H9 (cell line): Measurements from ENCODE around the gene ROPN1B. TPM values are rescaled to one million over a fixed set of nuclear protein-coding genes. Genes with fewer than 3 reads are reported as not detected.

Experiments
- DNase-seq: peaks from one replicate; pipeline ENCODE4 v3.0.0-alpha.2; 2017
- H2AFZ ChIP-seq: one replicate; pipeline ENCODE4 v1.6.1; 2013; ENCODE audit warnings: mild to moderate bottlenecking, low read length, control low read depth, moderate library complexity
- H2AK5ac ChIP-seq: 2 replicates; pipeline ENCODE4 v1.6.1; 2013; ENCODE audit warnings: low read length, control low read depth, mixed read lengths; ENCODE audit not compliant: insufficient read length
- H2BK120ac ChIP-seq: one replicate; pipeline ENCODE4 v1.6.1; 2013; ENCODE audit warnings: low read depth, mild to moderate bottlenecking, low read length, control low read depth, inconsistent platforms; ENCODE audit not compliant: poor library complexity, severe bottlenecking
- H2BK12ac ChIP-seq: 2 replicates; pipeline ENCODE4 v1.6.1; 2013; ENCODE audit warnings: low read length, control low read depth, mixed read lengths, low read depth; ENCODE audit not compliant: insufficient read length
- H2BK15ac ChIP-seq: 2 replicates; pipeline ENCODE4 v1.6.1; 2013; ENCODE audit warnings: low read depth, low read length, control low read depth
- H2BK20ac ChIP-seq: one replicate; pipeline ENCODE4 v1.6.1; 2013; ENCODE audit warnings: low read depth, mild to moderate bottlenecking, low read length, control low read depth, inconsistent platforms; ENCODE audit not compliant: poor library complexity, severe bottlenecking
- H2BK5ac ChIP-seq: 2 replicates; pipeline ENCODE4 v1.6.1; 2013; ENCODE audit warnings: low read length, control low read depth, mixed read lengths; ENCODE audit not compliant: insufficient read length
- H3K14ac ChIP-seq: 2 replicates; pipeline ENCODE4 v1.6.1; 2013; ENCODE audit warnings: low read length, control low read depth; ENCODE audit not compliant: insufficient read depth
- H3K18ac ChIP-seq: 2 replicates; pipeline ENCODE4 v1.6.1; 2013; ENCODE audit warnings: low read depth, mild to moderate bottlenecking, mixed read lengths, low read length, control low read depth; ENCODE audit not compliant: insufficient read length
- H3K23ac ChIP-seq: 2 replicates; pipeline ENCODE4 v1.6.1; 2013; ENCODE audit warnings: low read length, control low read depth, mixed read lengths, low read depth; ENCODE audit not compliant: insufficient read length
- H3K23me2 ChIP-seq: 2 replicates; pipeline ENCODE4 v1.6.1; 2013; ENCODE audit warnings: low read depth, mild to moderate bottlenecking, mixed read lengths, low read length, control low read depth; ENCODE audit not compliant: insufficient read length, poor library complexity, severe bottlenecking
- H3K27ac ChIP-seq: 2 replicates; pipeline ENCODE4 v1.5.1; 2013; ENCODE audit warnings: low read length, control low read depth, mixed read lengths, low read depth; ENCODE audit not compliant: insufficient read length
- H3K27me3 ChIP-seq: 2 replicates; pipeline ENCODE4 v1.6.1; 2013; ENCODE audit warnings: low read length, control low read depth, inconsistent platforms; ENCODE audit not compliant: insufficient read depth
- H3K4ac ChIP-seq: 2 replicates; pipeline ENCODE4 v1.6.1; 2013; ENCODE audit warnings: low read depth, mild to moderate bottlenecking, control low read depth, inconsistent platforms, low read length, moderate library complexity
- H3K4me1 ChIP-seq: 2 replicates; pipeline ENCODE4 v1.6.1; 2013; ENCODE audit warnings: low read length, control low read depth, inconsistent platforms; ENCODE audit not compliant: insufficient read depth
- H3K4me2 ChIP-seq: 2 replicates; pipeline ENCODE4 v1.6.1; 2013; ENCODE audit warnings: low read length, control low read depth, mixed read lengths; ENCODE audit not compliant: insufficient read length, insufficient read depth
- H3K56ac ChIP-seq: 2 replicates; pipeline ENCODE4 v1.6.1; 2013; ENCODE audit warnings: low read depth, mild to moderate bottlenecking, mixed read lengths, low read length, control low read depth; ENCODE audit not compliant: insufficient read length
- H3K79me1 ChIP-seq: 2 replicates; pipeline ENCODE4 v1.6.1; 2013; ENCODE audit warnings: low read depth, mild to moderate bottlenecking, moderate library complexity, low read length, control low read depth, inconsistent platforms; ENCODE audit not compliant: insufficient read depth, poor library complexity, severe bottlenecking
- H3K79me2 ChIP-seq: 2 replicates; pipeline ENCODE4 v1.6.1; 2013; ENCODE audit warnings: low read length, control low read depth, inconsistent platforms; ENCODE audit not compliant: insufficient read depth
- H3K9ac ChIP-seq: 2 replicates; pipeline ENCODE4 v1.6.1; 2013; ENCODE audit warnings: low read length, control low read depth, mixed read lengths; ENCODE audit not compliant: insufficient read length; ENCODE audit errors: extremely low read depth
- H3K9me3 ChIP-seq: one replicate; pipeline ENCODE4 v1.6.1; 2013; ENCODE audit warnings: low read depth, low read length, inconsistent platforms; ENCODE audit not compliant: control insufficient read depth
- H3T11ph ChIP-seq: one replicate; pipeline ENCODE4 v1.6.1; 2013; ENCODE audit warnings: mild to moderate bottlenecking, low read length, control low read depth, inconsistent platforms
- H4K20me1 ChIP-seq: one replicate; pipeline ENCODE4 v1.6.1; 2013; ENCODE audit not compliant: control insufficient read depth, insufficient read length, insufficient read depth
- H4K5ac ChIP-seq: 2 replicates; pipeline ENCODE4 v1.6.1; 2013; ENCODE audit warnings: low read depth, mild to moderate bottlenecking, mixed read lengths, low read length, control low read depth; ENCODE audit not compliant: insufficient read length
- H4K8ac ChIP-seq: replicated peaks from 2 replicates; pipeline ENCODE4 v1.6.1; 2013; ENCODE audit warnings: low read length, control low read depth, mixed read lengths, low read depth; ENCODE audit not compliant: insufficient read length
- H4K91ac ChIP-seq: 2 replicates; pipeline ENCODE4 v1.6.1; 2013; ENCODE audit warnings: low read depth, mild to moderate bottlenecking, moderate library complexity, mixed read lengths, low read length, control low read depth; ENCODE audit not compliant: insufficient read length
- H3K27ac Mint-ChIP-seq, 3 experiments: 2 replicates in 2 of 3; 3 replicates in 1 of 3; pipeline ENCODE4 v1.8.0; 2020 to 2021; ENCODE audit warnings: mixed read lengths in 3 of 3, mild to moderate bottlenecking in 1 of 3, moderate library complexity in 1 of 3
- H3K27me3 Mint-ChIP-seq: 2 replicates; pipeline ENCODE4 v1.8.0; 2021; ENCODE audit warnings: low read depth, mild to moderate bottlenecking, moderate library complexity, mixed read lengths
- H3K36me3 Mint-ChIP-seq, 3 experiments: 2 replicates in 2 of 3; 3 replicates in 1 of 3; pipeline ENCODE4 v1.8.0; 2020 to 2021; ENCODE audit warnings: low read depth in 3 of 3, mixed read lengths in 3 of 3; ENCODE audit not compliant: insufficient read depth in 1 of 3
- H3K4me1 Mint-ChIP-seq, 2 experiments: 2 replicates each; pipeline ENCODE4 v1.8.0; 2020; ENCODE audit warnings: mixed read lengths in 2 of 2
- H3K4me3 Mint-ChIP-seq, 2 experiments: 2 replicates in 1 of 2; 3 replicates in 1 of 2; pipeline ENCODE4 v1.8.0; 2020 to 2021; ENCODE audit warnings: mild to moderate bottlenecking in 2 of 2, mixed read lengths in 2 of 2, moderate library complexity in 1 of 2
- H3K9me3 Mint-ChIP-seq, 2 experiments: 2 replicates in 1 of 2; 3 replicates in 1 of 2; pipeline ENCODE4 v1.8.0; 2020; ENCODE audit warnings: mild to moderate bottlenecking in 2 of 2, mixed read lengths in 2 of 2, moderate library complexity in 1 of 2
- WGBS: extraction: QIAGEN DNeasy Blood & Tissue Kit; methylation state at CpG from one replicate; pipeline ENCODE4 v1.1.7; 2013; ENCODE audit warnings: missing lambda C conversion rate, low lambda C conversion rate, mixed read lengths; ENCODE audit not compliant: insufficient read length; ENCODE audit errors: extremely low coverage; 5-methylcytosine and 5-hydroxymethylcytosine counted together
- total RNA-seq: library from RNA; stranded (reverse); gene quantifications from 2 replicates; pipeline ENCODE4 v1.2.1, GENCODE V29; 2021
- TF ChIP-seq, protein P1 (sequence below): fragments of 200-600 bp; sonication (generic); conservative IDR thresholded peaks from 3 replicates; pipeline ENCODE4 v1.8.0; 2021; ENCODE audit warnings: antibody characterized with exemption, mild to moderate bottlenecking

Gene ROPN1B
- total RNA-seq, 1 experiment from 2014 or later, result not detected

DNA sequence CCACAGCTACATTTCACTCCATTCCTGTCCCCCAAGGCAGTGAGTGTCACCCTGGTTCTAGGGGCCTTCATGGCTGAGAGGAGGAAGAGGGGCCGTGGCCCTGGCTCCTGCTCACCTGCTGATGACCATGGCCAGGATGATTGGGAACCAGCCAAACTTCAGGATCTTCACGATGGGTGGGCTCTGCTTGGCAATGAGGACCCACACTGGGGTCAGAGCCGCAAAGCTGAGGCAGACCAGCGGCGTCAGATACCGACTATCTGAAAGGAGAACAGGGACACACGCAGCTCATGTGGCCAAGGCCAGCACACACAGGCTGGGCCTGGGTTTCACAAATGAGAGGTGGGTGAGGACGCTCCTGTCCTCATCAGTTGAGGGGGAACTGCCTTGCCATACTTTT is 47.6 kb downstream of the ROPN1B start:
- Histone ChIP-seq H2BK120ac (no peak overlapping the region), H3K4me2 (no peak overlapping the region), H3K9ac (no peak overlapping the region), H2BK12ac (no peak overlapping the region), H2BK15ac (no peak overlapping the region), H3K9me3 (no peaks in the 10 kb centered on the region), H2AK5ac (no peak overlapping the region), H3K4me1 (no peaks in the 10 kb centered on the region; the same call in 1 of the 2 replicates), H4K8ac (no peak overlapping the region), H3K56ac (no peak overlapping the region), H4K20me1 (no peaks in the 10 kb centered on the region), H3K14ac (no peak overlapping the region), H3K27ac (no peak overlapping the region), H3K79me2 (no peaks in the 10 kb centered on the region), H3K23ac (no peak overlapping the region), H4K5ac (no peak overlapping the region), H3K4ac (no peak overlapping the region), H3K79me1 (no peaks in the 10 kb centered on the region), H2AFZ (no peak overlapping the region), H4K91ac (no peak overlapping the region), H3K27me3 (no peaks in the 10 kb centered on the region), H3K23me2 (no peaks in the 10 kb centered on the region), H3T11ph (no peak overlapping the region), H2BK20ac (no peak overlapping the region), H2BK5ac (no peak overlapping the region), H3K18ac (no peak overlapping the region)
- TF ChIP-seq, protein P1, sequence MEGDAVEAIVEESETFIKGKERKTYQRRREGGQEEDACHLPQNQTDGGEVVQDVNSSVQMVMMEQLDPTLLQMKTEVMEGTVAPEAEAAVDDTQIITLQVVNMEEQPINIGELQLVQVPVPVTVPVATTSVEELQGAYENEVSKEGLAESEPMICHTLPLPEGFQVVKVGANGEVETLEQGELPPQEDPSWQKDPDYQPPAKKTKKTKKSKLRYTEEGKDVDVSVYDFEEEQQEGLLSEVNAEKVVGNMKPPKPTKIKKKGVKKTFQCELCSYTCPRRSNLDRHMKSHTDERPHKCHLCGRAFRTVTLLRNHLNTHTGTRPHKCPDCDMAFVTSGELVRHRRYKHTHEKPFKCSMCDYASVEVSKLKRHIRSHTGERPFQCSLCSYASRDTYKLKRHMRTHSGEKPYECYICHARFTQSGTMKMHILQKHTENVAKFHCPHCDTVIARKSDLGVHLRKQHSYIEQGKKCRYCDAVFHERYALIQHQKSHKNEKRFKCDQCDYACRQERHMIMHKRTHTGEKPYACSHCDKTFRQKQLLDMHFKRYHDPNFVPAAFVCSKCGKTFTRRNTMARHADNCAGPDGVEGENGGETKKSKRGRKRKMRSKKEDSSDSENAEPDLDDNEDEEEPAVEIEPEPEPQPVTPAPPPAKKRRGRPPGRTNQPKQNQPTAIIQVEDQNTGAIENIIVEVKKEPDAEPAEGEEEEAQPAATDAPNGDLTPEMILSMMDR, result no peak
- H3K27ac Mint-ChIP-seq, result peak overlapping the region in 1 of 3 experiments; percentile 11; a peak in 1 of 7 replicates
- no peaks in the 10 kb centered on the region for H3K9me3 Mint-ChIP-seq
- no CpG with 5 or more reads among the region's 8 CpGs for WGBS
- H3K27me3 Mint-ChIP-seq, result no peaks in the 10 kb centered on the region; the same call in 1 of the 2 replicates
- H3K36me3 Mint-ChIP-seq, result peaks cover 0 to 29% (median 28%) of the 10 kb centered on the region in 3 experiments; a peak in 6 of 7 replicates
- DNase-seq, result no peak
- no peak overlapping the region for H3K4me3 Mint-ChIP-seq
- peaks cover 29 to 31% of the 10 kb centered on the region in 2 experiments for H3K4me1 Mint-ChIP-seq
